ENCODE results near the gene FAM120B.

FAM120B gene

DNA sequence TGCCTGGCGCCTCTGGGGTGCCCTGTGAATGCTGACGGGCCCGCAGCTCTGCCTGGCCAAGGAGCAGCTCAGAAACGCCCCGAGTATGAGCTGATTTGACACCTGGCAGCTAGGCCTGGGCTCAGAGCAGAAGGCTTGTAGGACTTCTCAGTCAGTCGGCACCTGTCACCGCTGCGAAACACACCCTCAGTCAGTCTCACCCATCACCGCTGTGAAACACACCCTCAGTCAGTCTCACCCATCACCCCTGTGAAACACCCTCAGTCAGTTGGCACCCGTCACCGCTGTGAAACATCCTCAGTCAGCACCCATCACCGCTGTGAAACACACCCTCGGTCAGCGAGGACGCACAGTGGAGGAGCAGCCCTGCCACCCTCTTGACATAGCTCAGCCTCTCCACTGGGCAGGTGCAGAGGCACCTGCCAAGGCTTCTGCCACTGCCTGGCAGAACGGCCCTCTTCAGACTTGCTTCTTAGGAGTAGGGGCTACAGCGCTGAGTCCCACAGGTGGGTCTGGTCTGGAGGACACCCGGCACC is 137.6 kb downstream of the FAM120B start:
- TF ChIP-seq, protein P1, sequence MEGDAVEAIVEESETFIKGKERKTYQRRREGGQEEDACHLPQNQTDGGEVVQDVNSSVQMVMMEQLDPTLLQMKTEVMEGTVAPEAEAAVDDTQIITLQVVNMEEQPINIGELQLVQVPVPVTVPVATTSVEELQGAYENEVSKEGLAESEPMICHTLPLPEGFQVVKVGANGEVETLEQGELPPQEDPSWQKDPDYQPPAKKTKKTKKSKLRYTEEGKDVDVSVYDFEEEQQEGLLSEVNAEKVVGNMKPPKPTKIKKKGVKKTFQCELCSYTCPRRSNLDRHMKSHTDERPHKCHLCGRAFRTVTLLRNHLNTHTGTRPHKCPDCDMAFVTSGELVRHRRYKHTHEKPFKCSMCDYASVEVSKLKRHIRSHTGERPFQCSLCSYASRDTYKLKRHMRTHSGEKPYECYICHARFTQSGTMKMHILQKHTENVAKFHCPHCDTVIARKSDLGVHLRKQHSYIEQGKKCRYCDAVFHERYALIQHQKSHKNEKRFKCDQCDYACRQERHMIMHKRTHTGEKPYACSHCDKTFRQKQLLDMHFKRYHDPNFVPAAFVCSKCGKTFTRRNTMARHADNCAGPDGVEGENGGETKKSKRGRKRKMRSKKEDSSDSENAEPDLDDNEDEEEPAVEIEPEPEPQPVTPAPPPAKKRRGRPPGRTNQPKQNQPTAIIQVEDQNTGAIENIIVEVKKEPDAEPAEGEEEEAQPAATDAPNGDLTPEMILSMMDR (IDR thresholded peaks at IDR 0.05; ENCODE audit: borderline replicate concordance, insufficient read depth, low read depth, low read length): no peak
- no peak overlapping the region for H3K4me3 ChIP-seq (ENCODE audit: low read depth, low read length)

DNA sequence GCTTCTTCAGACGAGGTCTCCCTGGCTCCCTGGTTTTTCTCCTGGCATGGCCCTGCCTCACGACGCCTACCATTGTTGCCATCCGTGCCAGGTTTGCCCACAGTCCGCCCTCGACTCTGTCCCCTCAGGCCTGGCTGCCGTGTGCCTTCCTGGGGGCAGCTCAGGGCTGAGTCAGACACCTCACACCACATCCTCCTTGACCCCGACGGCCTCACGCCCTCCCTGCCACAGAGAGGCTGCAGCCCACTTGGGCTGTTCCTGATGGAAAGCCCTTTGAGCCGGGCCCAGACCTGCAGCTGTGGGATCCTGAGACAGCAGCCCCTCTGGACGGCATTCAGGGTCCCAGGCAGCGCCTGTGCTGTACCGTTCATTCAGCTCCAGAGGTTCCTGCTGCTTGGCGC is 138.3 kb downstream of the FAM120B start:
- H3K4me3 ChIP-seq (ENCODE audit: low read depth, low read length): no peak overlapping the region
- TF ChIP-seq, protein P1 (IDR thresholded peaks at IDR 0.05; ENCODE audit: borderline replicate concordance, insufficient read depth, low read depth, low read length): no peak

DNA sequence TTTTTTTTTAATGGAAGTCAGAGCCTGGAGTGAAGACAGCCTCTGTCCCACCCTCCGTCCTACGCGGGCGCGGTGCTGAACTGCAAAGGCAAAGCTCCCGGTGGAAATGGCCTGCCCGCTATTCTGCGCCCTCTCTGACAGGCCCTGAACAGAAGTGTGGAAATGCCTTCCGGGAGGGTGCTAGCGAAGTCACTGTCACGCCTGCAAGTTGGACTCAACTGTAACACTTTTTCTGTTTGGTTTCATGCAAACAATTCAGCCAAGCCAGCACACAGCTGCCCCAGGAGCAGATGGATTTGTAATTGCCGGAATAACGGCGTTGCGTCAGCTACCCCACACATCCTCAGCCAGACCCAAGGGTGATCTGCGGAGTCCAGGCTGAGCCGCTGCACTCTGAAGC is 138.9 kb downstream of the FAM120B start:
- TF ChIP-seq, protein P1 (IDR thresholded peaks at IDR 0.05; ENCODE audit: borderline replicate concordance, insufficient read depth, low read depth, low read length): no peak
- no peak overlapping the region for H3K4me3 ChIP-seq (ENCODE audit: low read depth, low read length)

DNA sequence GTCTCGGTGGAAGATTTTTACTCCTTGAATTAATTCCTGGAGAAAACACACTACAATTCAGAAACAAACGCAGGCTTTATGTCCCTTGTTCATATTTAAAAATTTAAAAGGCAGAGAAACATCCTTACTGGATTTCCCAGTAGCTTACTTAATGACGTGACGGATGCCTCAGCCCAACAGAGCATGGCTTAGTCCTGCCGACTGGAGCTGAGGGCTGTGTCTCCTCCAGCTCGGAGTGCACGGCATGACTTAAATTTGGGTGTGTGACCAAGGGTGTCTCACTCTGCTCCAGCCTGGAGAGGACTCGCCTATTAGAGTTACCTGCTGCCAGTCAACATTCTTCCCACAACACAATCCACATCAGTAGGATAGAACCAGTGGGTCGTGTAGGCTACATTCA is 139.4 kb downstream of the FAM120B start:
- TF ChIP-seq, protein P1 (IDR thresholded peaks at IDR 0.05; ENCODE audit: borderline replicate concordance, insufficient read depth, low read depth, low read length): no peak
- no peak overlapping the region for H3K4me3 ChIP-seq (ENCODE audit: low read depth, low read length)

DNA sequence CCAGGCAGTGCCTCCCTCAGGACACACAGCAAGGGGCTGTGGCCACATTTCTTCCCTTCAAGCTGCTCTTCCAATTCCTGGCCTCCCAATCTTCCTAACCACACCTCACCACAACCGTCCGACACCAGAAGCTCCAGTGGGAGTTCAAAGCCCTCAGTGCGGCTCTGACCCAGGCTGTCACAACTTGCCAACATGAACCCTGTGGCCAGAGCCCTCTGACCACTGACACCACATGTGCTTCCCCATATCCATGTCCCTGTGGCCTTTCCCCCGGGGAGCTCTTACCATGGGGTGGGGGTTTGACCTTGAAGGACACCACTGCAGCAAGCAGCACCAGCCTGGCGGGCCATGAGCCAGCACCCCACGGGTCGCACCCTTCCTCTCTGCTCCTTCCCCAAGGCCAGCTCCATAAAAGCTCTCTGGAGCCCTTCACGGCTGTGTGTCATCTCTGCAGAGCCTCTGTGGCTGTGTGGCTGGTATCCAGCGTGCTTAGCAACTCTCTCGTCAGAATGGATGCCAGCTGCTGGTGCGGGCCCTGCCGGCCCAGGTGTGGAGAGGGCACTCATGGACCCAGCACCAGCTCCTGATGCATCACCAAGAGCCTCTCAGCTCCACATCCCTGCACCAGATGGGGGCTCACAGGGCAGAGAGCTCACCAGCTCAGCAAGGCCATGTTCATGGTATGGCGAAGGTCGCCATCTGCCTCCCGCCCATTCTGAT is 140.4 kb downstream of the FAM120B start:
- TF ChIP-seq, protein P1 (IDR thresholded peaks at IDR 0.05; ENCODE audit: borderline replicate concordance, insufficient read depth, low read depth, low read length): no peak
- no peak overlapping the region for H3K4me3 ChIP-seq (ENCODE audit: low read depth, low read length)

DNA sequence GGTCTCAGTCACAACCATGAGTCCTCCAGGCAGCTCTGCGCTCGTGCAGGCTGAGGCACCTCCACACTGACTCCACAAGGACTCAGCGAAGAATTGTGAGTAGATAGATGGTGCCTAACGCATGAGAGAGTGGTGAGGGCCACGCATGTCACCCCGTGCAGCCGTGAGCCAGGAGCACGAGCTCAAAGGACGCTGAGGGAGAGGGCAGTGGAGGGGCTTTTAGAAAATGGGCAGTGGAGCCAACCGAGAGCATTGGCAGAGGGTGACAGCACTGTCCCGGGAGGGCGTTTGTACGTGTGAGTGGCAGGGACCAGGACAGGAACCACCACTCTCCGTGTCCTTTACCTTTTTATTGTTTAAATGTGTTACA is 141.0 kb downstream of the FAM120B start:
- TF ChIP-seq, protein P1 (IDR thresholded peaks at IDR 0.05; ENCODE audit: borderline replicate concordance, insufficient read depth, low read depth, low read length): no peak
- no peak overlapping the region for H3K4me3 ChIP-seq (ENCODE audit: low read depth, low read length)

DNA sequence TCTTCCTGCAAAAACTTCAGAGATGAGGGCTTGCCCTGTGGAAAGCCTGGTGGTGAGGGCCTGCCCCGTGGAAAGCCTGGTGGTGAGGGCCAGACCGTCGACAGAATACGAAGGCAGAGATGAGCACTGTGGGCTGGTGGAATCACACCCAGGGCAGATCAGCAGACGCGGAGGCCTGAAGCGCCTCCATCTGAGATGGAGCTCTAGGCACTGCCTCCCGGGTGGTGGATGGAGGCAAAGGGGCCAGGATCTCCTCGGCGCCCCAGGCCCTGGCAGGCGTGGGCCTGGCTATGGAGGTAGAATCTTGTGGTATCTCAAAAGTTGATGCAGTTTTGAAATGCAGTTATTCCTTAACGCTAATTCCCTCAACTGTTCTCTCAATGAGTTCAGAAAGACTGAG is 141.8 kb downstream of the FAM120B start:
- H3K4me3 ChIP-seq (ENCODE audit: low read depth, low read length): no peak overlapping the region
- TF ChIP-seq, protein P1 (IDR thresholded peaks at IDR 0.05; ENCODE audit: borderline replicate concordance, insufficient read depth, low read depth, low read length): no peak

Measured in GM12875 (cell line).